ENCODE measurements around the gene ALOX15B. TPM values are rescaled to one million over a fixed set of nuclear protein-coding genes. Genes with fewer than 3 reads are reported as not detected.

The ALOX15B gene
- not detected in 2 replicates for total RNA-seq
- long read RNA-seq = 0 reads

DNA sequence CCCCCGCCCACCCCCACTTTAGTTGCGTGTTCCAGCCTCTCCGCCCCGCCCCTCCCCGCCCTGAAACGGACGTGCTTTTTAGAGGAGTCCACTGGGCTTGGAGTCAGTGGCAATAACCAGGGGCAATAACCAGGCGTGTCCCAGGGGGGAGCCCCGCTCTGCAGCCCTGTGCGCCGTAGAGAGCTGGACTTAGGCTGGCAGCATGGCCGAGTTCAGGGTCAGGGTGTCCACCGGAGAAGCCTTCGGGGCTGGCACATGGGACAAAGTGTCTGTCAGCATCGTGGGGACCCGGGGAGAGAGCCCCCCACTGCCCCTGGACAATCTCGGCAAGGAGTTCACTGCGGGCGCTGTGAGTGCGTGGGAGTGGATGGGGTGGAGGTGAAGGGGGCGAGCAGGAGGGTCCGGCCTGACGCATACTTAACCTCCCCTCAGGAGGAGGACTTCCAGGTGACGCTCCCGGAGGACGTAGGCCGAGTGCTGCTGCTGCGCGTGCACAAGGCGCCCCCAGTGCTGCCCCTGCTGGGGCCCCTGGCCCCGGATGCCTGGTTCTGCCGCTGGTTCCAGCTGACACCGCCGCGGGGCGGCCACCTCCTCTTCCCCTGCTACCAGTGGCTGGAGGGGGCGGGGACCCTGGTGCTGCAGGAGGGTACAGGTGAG is at the start of gene ALOX15B:
ALOX15B (plus strand) TSS at position 106 of the 657 bp plus-strand sequence; CDS start at position 203, 97 bp downstream.
- H3K36me3 Mint-ChIP-seq (ENCODE audit: insufficient read depth) = no peaks in the 10 kb centered on the region
- no peak for DNase-seq (ENCODE audit: low spot score, unreplicated experiment)
- no peaks in the 10 kb centered on the region for H3K9me3 Mint-ChIP-seq (ENCODE audit: low read depth)
- H3K4me3 Mint-ChIP-seq (ENCODE audit: low read depth) = no peak within 1 kb of the TSS
- H3K27ac Mint-ChIP-seq = peak within 1 kb of the TSS; percentile 11
- H3K27me3 Mint-ChIP-seq = peaks cover 73% of the 10 kb centered on the region
- TF ChIP-seq CTCF (IDR thresholded peaks at IDR 0.05; ENCODE audit: unreplicated experiment) = no peak
- no peaks in the 10 kb centered on the region for H3K4me1 Mint-ChIP-seq (ENCODE audit: low read depth)

- TF ChIP-seq CTCF (IDR thresholded peaks at IDR 0.05; ENCODE audit: unreplicated experiment) = peak; percentile 93
- no peaks in the 10 kb centered on the region for H3K36me3 Mint-ChIP-seq (ENCODE audit: insufficient read depth)
- H3K9me3 Mint-ChIP-seq (ENCODE audit: low read depth) = no peaks in the 10 kb centered on the region
- no peaks in the 10 kb centered on the region for H3K4me1 Mint-ChIP-seq (ENCODE audit: low read depth)
- H3K27me3 Mint-ChIP-seq = peaks cover 62% of the 10 kb centered on the region
- peak; percentile 96 for DNase-seq (ENCODE audit: low spot score, unreplicated experiment)
- peak overlapping the region; percentile 56 for H3K27ac Mint-ChIP-seq
- H3K4me3 Mint-ChIP-seq (ENCODE audit: low read depth) = peak overlapping the region; percentile 58
Observed at GRCh38 chr17:7989781-7990655, 48.8 kb upstream of the ALOX15B start.

GRCh38 chr17:7992516-7992915 is 46.3 kb upstream of the ALOX15B start:
- H3K27me3 Mint-ChIP-seq = peaks cover 57% of the 10 kb centered on the region
- no peak for TF ChIP-seq CTCF (IDR thresholded peaks at IDR 0.05; ENCODE audit: unreplicated experiment)
- H3K4me1 Mint-ChIP-seq (ENCODE audit: low read depth) = no peaks in the 10 kb centered on the region
- no peak overlapping the region for H3K27ac Mint-ChIP-seq
- DNase-seq (ENCODE audit: low spot score, unreplicated experiment) = no peak
- no peaks in the 10 kb centered on the region for H3K36me3 Mint-ChIP-seq (ENCODE audit: insufficient read depth)
- H3K4me3 Mint-ChIP-seq (ENCODE audit: low read depth) = no peak overlapping the region
- no peaks in the 10 kb centered on the region for H3K9me3 Mint-ChIP-seq (ENCODE audit: low read depth)

DNA sequence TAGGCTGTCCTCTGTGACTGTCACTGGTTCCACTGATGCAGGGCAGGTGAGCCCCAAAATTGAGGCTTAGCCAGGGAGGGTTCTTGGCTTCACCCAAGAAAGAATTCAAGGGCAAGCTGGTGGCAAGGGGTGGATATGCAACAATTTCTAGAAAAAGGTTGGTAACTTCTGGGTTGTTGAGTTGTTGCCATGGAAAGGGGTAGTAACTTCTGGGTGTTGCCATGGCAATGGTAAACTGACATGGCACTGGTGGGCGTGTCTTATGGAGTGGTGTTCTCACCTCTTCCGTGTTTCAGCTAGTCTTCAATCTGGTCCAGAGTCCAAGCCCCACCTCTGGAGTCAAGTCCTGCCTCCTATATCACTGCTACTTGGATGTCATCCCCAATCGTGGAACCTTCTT is 45.9 kb upstream of the ALOX15B start:
- Mint-ChIP-seq H3K27ac (no peak overlapping the region), H3K27me3 (peaks cover 53% of the 10 kb centered on the region), H3K4me3 (ENCODE audit: low read depth) (no peak overlapping the region), H3K4me1 (ENCODE audit: low read depth) (no peaks in the 10 kb centered on the region), H3K36me3 (ENCODE audit: insufficient read depth) (no peaks in the 10 kb centered on the region), H3K9me3 (ENCODE audit: low read depth) (no peaks in the 10 kb centered on the region)
- DNase-seq (ENCODE audit: low spot score, unreplicated experiment) = no peak
- TF ChIP-seq CTCF (IDR thresholded peaks at IDR 0.05; ENCODE audit: unreplicated experiment) = no peak

DNA sequence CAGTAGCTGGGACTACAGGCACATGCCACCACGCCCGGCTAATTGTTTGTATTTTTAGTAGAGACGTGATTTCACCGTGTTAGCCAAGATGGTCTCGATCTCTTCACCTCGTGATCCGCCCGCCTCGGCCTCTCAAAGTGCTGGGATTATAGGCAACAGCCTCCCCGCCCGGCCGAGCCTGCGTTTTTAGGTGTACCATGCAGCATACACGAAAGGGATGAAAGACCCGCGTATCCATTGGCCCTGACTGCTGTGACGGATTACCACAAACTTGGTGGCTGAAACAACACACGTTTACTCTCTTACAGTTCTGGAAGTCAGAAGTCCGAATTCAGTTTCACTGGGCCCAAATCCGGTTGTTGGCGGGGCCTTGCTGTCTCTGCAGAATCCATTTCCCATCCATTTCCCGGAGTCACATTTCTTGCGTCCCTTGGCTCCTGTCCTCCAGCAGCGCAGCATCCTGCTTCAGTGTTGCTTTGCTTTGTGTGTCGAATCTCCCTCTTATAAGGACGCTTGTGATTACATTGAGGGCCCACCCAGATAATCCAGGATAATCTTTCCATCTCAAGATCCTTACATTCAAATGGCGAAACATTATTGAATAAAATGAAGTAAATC is 44.8 kb upstream of the ALOX15B start:
- Mint-ChIP-seq H3K27ac (no peak overlapping the region), H3K4me3 (ENCODE audit: low read depth) (no peak overlapping the region), H3K36me3 (ENCODE audit: insufficient read depth) (no peaks in the 10 kb centered on the region), H3K4me1 (ENCODE audit: low read depth) (no peaks in the 10 kb centered on the region), H3K27me3 (peaks cover 53% of the 10 kb centered on the region), H3K9me3 (ENCODE audit: low read depth) (no peaks in the 10 kb centered on the region)
- DNase-seq (ENCODE audit: low spot score, unreplicated experiment) = no peak
- TF ChIP-seq CTCF (IDR thresholded peaks at IDR 0.05; ENCODE audit: unreplicated experiment) = no peak

Data from progenitor cell of endocrine pancreas (in vitro differentiated cells).